ENCODE data around the gene LDLRAD2.

Gene LDLRAD2

GRCh38 chr1:21814981-21815582 lies 3.0 kb downstream of the LDLRAD2 start:
- Histone ChIP-seq H3K27ac (ENCODE audit: low read depth, low read length) (no peak overlapping the region), H3K27me3 (ENCODE audit: insufficient read depth, low read length) (no peaks in the 10 kb centered on the region), H3K36me3 (ENCODE audit: insufficient read depth, low read length) (no peaks in the 10 kb centered on the region), H3K4me1 (ENCODE audit: insufficient read depth, low read length) (no peaks in the 10 kb centered on the region; the same call in 1 of the 2 replicates), H3K9ac (ENCODE audit: low read depth, low read length) (no peak overlapping the region), H3K4me3 (ENCODE audit: low read length) (peak overlapping the region; percentile 69), H3K9me3 (ENCODE audit: insufficient read depth, low read depth, low read length) (no peaks in the 10 kb centered on the region)
- WGBS = 95% methylated on average over 15 of the region's 15 CpGs

DNA sequence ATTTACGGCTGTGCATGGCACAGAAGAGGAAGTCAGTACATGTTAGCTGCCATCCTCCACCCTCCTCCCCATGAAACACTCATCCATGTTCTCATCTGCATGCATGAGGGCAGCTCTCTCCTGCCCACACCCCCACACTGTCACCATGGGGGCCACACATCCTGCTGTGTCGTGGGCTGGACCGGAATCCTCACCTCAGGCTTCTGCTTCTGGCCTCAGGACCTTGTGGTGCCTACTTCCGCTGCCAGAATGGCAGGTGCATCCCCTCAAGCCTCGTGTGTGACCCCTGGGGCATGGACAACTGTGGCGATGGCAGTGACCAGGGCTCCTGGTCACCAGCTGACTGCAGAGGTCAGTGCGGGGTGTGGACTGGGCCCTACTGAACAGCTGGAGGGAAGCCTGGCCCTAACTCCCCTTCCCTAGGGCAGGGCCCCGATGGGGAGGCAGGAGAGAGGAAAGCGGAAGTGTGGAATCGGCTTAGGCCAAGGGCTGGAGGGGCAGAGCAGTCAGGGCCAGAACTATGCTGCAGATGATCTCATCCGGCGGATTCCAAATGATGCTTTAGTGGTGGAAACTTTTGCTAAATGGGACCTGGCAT lies 3.8 kb downstream of the LDLRAD2 start:
- H3K27ac ChIP-seq (ENCODE audit: low read depth, low read length) = no peak overlapping the region
- WGBS = 93% methylated on average over 12 of the region's 12 CpGs

DNA sequence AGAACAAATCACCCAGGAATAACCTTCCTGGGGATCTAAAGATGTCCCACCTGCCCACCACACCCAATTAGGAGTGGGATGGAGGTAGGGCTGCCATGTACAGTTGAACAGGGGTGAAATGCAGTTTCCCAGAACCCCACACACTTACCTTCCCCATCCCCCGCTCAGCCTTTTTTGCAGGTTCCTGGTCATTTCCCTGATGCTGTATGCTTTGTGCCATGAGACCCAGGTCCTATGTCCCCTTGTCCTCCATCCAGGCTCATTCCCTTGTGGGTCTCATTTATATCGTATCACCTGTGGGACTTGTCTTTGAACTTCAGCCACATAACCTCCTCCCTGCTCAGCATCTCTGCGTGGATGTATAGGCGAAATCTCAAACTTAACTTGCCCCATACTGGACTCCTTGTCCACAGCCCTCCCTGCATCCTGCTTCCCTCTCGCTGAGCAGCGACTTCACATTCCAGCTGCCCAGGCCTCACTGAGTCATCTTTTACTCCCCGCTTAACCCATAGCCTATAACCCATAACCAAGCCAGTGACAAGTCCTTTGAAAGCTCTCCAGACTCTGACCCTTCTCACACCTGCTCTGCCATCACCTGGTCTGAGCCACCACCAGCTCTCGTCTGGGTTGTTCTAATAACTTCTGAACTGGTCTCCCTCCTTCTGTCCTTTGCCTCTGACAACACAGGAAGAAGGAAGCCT lies 4.7 kb downstream of the LDLRAD2 start:
- Histone ChIP-seq H3K27me3 (ENCODE audit: insufficient read depth, low read length) (no peaks in the 10 kb centered on the region), H3K4me1 (ENCODE audit: insufficient read depth, low read length) (no peaks in the 10 kb centered on the region; the same call in 1 of the 2 replicates), H3K36me3 (ENCODE audit: insufficient read depth, low read length) (no peaks in the 10 kb centered on the region), H3K9me3 (ENCODE audit: insufficient read depth, low read depth, low read length) (no peaks in the 10 kb centered on the region), H3K9ac (ENCODE audit: low read depth, low read length) (no peak overlapping the region), H3K27ac (ENCODE audit: low read depth, low read length) (no peak overlapping the region), H3K4me3 (ENCODE audit: low read length) (no peak overlapping the region)
- WGBS = 86% methylated on average over 8 of the region's 8 CpGs

More for the DNA sequence above, 3.8 kb downstream of the LDLRAD2 start:
- Histone ChIP-seq H3K27me3 (ENCODE audit: insufficient read depth, low read length) (no peaks in the 10 kb centered on the region), H3K4me1 (ENCODE audit: insufficient read depth, low read length) (no peaks in the 10 kb centered on the region; the same call in 1 of the 2 replicates), H3K9me3 (ENCODE audit: insufficient read depth, low read depth, low read length) (no peaks in the 10 kb centered on the region), H3K4me3 (ENCODE audit: low read length) (no peak overlapping the region), H3K36me3 (ENCODE audit: insufficient read depth, low read length) (no peaks in the 10 kb centered on the region), H3K9ac (ENCODE audit: low read depth, low read length) (no peak overlapping the region)

- Histone ChIP-seq H3K4me1 (ENCODE audit: insufficient read depth, low read length) (no peaks in the 10 kb centered on the region; the same call in 1 of the 2 replicates), H3K27ac (ENCODE audit: low read depth, low read length) (no peak overlapping the region), H3K36me3 (ENCODE audit: insufficient read depth, low read length) (peaks cover 5% of the 10 kb centered on the region; the same call in 1 of the 2 replicates), H3K9ac (ENCODE audit: low read depth, low read length) (no peak overlapping the region), H3K9me3 (ENCODE audit: insufficient read depth, low read depth, low read length) (no peaks in the 10 kb centered on the region), H3K4me3 (ENCODE audit: low read length) (no peak overlapping the region), H3K27me3 (ENCODE audit: insufficient read depth, low read length) (no peaks in the 10 kb centered on the region)
- WGBS = 51% methylated on average over 6 of the region's 10 CpGs
Measured at GRCh38 chr1:21818656-21819055, 6.6 kb downstream of the LDLRAD2 start.

- Histone ChIP-seq H3K36me3 (ENCODE audit: insufficient read depth, low read length) (peaks cover 15% of the 10 kb centered on the region; the same call in 1 of the 2 replicates), H3K9ac (ENCODE audit: low read depth, low read length) (no peak overlapping the region), H3K4me1 (ENCODE audit: insufficient read depth, low read length) (no peaks in the 10 kb centered on the region; the same call in 1 of the 2 replicates), H3K4me3 (ENCODE audit: low read length) (no peak overlapping the region), H3K27me3 (ENCODE audit: insufficient read depth, low read length) (no peaks in the 10 kb centered on the region), H3K9me3 (ENCODE audit: insufficient read depth, low read depth, low read length) (no peaks in the 10 kb centered on the region), H3K27ac (ENCODE audit: low read depth, low read length) (no peak overlapping the region)
- 96% methylated on average over 9 of the region's 9 CpGs for WGBS
Measured at GRCh38 chr1:21820597-21821232, 8.7 kb downstream of the LDLRAD2 start.

DNA sequence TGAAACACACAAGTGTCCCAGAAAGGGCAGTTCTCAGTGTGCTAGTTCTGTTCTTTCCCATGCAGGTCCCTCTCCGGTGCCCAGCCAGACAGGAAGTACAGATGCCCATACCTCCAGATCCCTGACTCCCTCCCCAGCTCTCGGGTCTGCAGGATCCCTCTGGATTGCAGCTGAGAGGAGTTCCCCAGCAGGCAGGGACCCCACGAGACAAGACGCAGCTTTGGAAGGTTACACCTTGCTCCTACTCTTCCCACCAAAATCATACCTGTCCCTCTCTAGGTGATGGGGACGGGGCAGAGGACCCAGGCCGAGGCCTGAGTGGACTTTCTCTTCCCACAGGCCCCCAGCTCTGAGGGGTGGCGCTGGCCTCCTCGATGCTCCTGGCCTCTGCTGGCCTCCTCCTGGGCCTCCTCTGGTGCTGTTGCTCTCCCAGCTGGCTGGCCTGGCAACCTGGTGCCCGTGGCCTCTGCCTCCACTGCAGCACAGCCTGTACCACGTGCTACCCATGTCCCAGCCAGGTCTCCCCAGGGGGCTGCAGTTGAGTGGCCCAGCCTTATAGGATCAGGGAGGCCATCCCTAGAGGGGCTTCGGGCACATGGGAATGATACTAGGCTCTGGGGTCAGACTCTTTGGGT lies 9.4 kb downstream of the LDLRAD2 start:
- no peaks in the 10 kb centered on the region for H3K27me3 ChIP-seq (ENCODE audit: insufficient read depth, low read length)
- peaks cover 21% of the 10 kb centered on the region for H3K36me3 ChIP-seq (ENCODE audit: insufficient read depth, low read length)
- WGBS = 93% methylated on average over 11 of the region's 11 CpGs
- no peak overlapping the region for H3K27ac ChIP-seq (ENCODE audit: low read depth, low read length)
- no peak overlapping the region for H3K4me3 ChIP-seq (ENCODE audit: low read length)
- no peaks in the 10 kb centered on the region; the same call in 1 of the 2 replicates for H3K4me1 ChIP-seq (ENCODE audit: insufficient read depth, low read length)
- H3K9me3 ChIP-seq (ENCODE audit: insufficient read depth, low read depth, low read length) = no peaks in the 10 kb centered on the region
- H3K9ac ChIP-seq (ENCODE audit: low read depth, low read length) = no peak overlapping the region

DNA sequence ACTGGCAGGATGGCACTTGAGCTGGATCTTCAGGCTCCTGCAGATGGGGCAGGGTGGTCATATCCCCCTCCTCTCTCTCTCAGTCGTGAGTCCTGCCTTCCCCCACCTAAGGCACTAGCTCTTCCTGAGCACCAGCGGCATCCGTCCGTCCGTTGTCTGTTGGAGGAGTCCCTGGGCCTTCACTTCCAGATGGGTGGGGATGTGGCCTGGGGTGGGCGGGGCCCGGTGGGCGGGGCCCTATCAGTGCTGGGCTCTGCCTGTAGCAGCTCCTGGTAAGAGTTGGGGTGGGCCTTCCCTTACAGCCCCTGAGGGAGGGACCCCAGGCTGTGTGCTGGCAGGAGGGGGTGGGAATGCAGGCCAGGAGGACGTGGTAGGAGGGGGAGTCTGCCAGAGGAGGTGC lies 10.3 kb downstream of the LDLRAD2 start:
- 56% methylated on average over 9 of the region's 9 CpGs for WGBS
- no peak overlapping the region for H3K4me3 ChIP-seq (ENCODE audit: low read length)
- H3K9ac ChIP-seq (ENCODE audit: low read depth, low read length) = no peak overlapping the region
- H3K27ac ChIP-seq (ENCODE audit: low read depth, low read length) = no peak overlapping the region
- no peaks in the 10 kb centered on the region for H3K9me3 ChIP-seq (ENCODE audit: insufficient read depth, low read depth, low read length)
- H3K36me3 ChIP-seq (ENCODE audit: insufficient read depth, low read length) = peaks cover 27% of the 10 kb centered on the region
- H3K27me3 ChIP-seq (ENCODE audit: insufficient read depth, low read length) = no peaks in the 10 kb centered on the region
- H3K4me1 ChIP-seq (ENCODE audit: insufficient read depth, low read length) = no peaks in the 10 kb centered on the region; the same call in 1 of the 2 replicates

DNA sequence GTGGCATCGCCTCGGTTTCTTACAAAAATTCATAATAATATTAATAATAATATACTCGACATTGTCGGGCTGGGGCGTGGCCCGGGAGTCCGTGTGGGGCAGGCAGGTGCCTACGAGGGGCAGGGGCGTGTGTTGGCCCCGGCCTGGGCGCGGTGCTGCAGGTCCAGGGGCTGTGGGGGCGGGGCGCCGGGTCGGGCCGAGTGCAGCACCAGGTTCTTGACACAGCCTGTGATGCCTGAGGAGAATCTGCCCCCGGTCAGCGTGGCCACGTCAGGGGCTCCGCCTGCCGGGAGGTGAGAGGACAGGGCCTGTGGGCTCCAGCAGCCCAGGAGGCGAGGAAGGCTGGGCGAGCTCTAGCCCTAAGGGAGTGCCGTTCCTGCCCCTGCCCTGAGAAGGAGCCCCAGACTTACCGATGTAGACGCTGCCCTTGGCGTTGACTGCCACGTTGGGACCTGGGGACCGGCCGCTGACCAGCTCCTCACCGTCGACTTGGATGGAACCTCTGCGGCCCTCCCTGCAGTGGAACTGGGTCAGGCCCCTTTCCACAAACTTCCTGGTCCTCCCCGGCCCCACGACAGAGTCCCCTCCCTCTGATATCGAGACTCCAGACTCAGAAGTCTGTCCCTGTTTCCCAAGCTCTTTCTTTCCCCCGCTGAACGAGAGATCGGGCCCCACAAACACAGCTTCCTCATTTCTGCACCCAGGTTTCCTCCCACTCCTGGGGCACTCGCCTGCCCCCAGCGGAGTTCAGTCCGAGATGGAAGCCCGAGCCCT lies 11.3 kb downstream of the LDLRAD2 start:
- H3K36me3 ChIP-seq (ENCODE audit: insufficient read depth, low read length) = peaks cover 37% of the 10 kb centered on the region
- no peaks in the 10 kb centered on the region; the same call in 1 of the 2 replicates for H3K4me1 ChIP-seq (ENCODE audit: insufficient read depth, low read length)
- H3K27ac ChIP-seq (ENCODE audit: low read depth, low read length) = no peak overlapping the region
- H3K9me3 ChIP-seq (ENCODE audit: insufficient read depth, low read depth, low read length) = no peaks in the 10 kb centered on the region
- no peak overlapping the region for H3K9ac ChIP-seq (ENCODE audit: low read depth, low read length)
- WGBS = 94% methylated on average over 42 of the region's 44 CpGs
- H3K4me3 ChIP-seq (ENCODE audit: low read length) = no peak overlapping the region
- no peaks in the 10 kb centered on the region for H3K27me3 ChIP-seq (ENCODE audit: insufficient read depth, low read length)

GRCh38 chr1:21823980-21824702 lies 12.1 kb downstream of the LDLRAD2 start:
- Histone ChIP-seq H3K9me3 (ENCODE audit: insufficient read depth, low read depth, low read length) (no peaks in the 10 kb centered on the region), H3K27me3 (ENCODE audit: insufficient read depth, low read length) (no peaks in the 10 kb centered on the region), H3K4me3 (ENCODE audit: low read length) (no peak overlapping the region), H3K36me3 (ENCODE audit: insufficient read depth, low read length) (peaks cover 44% of the 10 kb centered on the region), H3K4me1 (ENCODE audit: insufficient read depth, low read length) (no peaks in the 10 kb centered on the region), H3K27ac (ENCODE audit: low read depth, low read length) (no peak overlapping the region), H3K9ac (ENCODE audit: low read depth, low read length) (no peak overlapping the region)
- 94% methylated on average over 22 of the region's 22 CpGs for WGBS

- Histone ChIP-seq H3K4me3 (ENCODE audit: low read length) (no peak overlapping the region), H3K36me3 (ENCODE audit: insufficient read depth, low read length) (peaks cover 51% of the 10 kb centered on the region)
- WGBS = 92% methylated on average over 2 of the region's 2 CpGs
Measured at GRCh38 chr1:21824926-21825325, 12.9 kb downstream of the LDLRAD2 start.

More at GRCh38 chr1:21824926-21825325, 12.9 kb downstream of the LDLRAD2 start:
- Histone ChIP-seq H3K27ac (ENCODE audit: low read depth, low read length) (no peak overlapping the region), H3K27me3 (ENCODE audit: insufficient read depth, low read length) (no peaks in the 10 kb centered on the region), H3K4me1 (ENCODE audit: insufficient read depth, low read length) (no peaks in the 10 kb centered on the region), H3K9ac (ENCODE audit: low read depth, low read length) (no peak overlapping the region), H3K9me3 (ENCODE audit: insufficient read depth, low read depth, low read length) (no peaks in the 10 kb centered on the region)
